ENCODE measurements around the gene PIGQ.

The PIGQ gene

DNA sequence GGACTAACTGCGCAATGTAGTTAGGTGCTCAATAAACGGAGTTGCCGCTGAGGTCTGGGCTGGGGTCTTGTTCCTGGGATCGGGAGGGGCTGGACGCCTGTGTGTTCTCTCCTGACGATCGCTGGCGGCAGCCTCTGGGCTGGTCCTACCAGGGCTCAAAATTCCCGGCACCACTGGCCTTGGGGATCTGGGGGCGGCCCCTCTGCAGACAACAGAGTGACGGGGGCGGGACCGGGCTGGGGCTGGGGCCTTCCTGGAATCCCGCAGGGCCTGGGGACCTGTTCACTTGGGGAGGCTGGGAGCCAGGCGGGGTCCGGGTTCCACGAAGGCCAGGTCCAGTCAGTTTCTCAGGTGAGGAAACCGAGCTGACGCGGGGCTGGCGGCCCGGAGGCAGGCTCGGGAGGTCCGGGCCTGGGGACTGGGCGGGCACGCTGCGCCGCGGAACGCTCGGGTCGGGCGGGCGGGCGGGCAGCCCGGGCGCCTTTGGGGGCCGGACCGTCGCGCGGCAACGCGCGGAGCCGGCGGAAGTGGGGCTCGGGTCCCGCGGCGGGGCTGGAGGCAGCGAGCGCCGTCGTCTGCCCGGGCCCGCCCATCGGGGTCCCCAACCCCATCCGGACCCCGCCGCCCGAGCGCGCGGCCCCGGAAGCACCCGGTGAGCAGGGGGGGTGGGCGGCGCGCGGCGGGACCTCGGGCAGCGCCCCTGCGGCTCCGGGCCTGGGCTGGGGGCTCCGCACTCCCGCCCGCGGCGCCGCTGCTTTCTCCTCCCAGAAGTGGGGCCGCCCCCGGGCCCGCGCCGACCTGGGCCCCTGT lies at the start of gene PIGQ:
PIGQ (plus strand) TSS at position 524 of the 810 bp plus-strand sequence. CDS start 4,107 bp downstream, outside the sequence.
- DNase-seq = peak in 12 of 14 donors; percentile 10 to 85 (median 46)

- no peak for DNase-seq
Observed at GRCh38 chr16:520847-521246, 48.9 kb upstream of the PIGQ start.

DNA sequence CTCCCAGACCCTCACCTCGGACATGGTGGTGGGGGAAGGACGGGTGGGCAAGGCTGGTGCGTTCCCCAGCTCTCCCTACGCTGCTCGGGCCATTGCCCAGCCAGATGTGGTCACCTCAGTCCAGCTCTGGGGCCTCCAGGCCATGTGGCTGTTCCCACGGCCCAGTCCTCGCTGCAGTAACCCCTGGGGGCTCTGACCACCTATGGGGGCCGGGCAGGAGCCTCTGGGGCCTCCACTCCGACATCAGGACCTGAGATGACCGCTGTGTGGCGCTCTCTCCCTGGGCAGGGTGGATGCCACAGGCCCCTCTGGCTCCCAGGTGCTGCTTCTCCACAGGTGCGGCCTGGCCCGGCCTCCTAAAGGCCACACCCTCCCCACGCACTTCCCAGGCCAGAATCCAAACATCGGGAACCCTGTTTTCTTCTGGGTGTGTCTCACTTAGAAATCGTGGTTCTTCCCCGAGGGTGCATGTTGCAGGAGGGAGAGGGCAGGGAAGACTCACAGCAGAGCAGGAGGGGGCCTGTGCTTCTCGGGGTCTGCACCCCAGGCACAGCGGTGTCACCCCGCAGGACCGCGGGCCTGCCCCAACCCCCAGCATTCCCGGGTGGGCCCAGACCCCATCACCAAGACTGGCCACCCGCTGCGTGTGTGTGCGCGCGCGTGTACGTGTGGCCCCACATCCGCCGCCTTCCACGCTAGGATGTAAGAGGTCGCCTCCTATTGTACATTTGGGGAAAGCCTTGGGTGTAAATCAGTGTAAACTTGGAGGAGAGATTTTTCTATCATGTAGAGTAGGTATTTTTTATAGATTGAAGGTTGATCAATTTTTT lies 48.2 kb upstream of the PIGQ start:
- no peak for DNase-seq

DNA sequence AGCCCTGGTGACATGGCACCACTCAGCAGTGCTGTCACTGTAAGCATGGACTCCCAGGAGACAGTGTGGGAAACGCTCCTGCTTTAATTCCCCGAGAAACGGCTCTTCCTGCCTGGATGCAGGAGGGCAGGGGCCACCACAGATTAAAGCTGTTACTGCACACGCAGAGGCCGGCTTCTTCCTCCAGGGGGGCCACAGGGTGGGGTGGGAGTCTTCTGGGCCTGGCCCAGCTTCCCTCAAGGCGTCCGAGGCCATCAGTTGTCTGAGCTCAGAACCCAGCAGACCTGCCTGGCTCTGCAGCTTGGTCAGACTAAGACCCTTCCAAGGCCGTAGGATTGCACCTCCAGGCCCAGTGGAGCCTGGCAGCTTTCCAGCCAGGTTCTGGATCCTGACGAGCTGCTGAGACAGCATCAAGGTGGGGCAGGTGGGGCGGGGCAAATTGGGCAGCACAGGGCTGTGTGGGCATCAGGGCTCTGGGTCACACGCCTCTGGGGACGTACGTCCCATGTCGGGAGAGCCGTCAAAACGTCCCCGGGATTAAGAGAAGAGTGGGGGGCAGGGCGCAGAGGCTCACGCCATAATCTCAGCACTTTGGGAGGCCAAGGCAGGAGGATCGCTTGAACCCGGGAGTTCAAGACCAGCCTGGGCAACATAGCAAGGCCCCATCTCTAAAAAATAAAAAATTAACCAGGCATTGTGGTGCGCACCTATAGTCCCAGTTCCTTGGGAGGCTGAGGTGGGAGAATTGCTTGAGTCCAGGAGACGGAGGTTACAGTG lies 47.3 kb upstream of the PIGQ start:
- no peak for DNase-seq

GRCh38 chr16:523097-523741 lies 46.5 kb upstream of the PIGQ start:
- no peak for DNase-seq

DNA sequence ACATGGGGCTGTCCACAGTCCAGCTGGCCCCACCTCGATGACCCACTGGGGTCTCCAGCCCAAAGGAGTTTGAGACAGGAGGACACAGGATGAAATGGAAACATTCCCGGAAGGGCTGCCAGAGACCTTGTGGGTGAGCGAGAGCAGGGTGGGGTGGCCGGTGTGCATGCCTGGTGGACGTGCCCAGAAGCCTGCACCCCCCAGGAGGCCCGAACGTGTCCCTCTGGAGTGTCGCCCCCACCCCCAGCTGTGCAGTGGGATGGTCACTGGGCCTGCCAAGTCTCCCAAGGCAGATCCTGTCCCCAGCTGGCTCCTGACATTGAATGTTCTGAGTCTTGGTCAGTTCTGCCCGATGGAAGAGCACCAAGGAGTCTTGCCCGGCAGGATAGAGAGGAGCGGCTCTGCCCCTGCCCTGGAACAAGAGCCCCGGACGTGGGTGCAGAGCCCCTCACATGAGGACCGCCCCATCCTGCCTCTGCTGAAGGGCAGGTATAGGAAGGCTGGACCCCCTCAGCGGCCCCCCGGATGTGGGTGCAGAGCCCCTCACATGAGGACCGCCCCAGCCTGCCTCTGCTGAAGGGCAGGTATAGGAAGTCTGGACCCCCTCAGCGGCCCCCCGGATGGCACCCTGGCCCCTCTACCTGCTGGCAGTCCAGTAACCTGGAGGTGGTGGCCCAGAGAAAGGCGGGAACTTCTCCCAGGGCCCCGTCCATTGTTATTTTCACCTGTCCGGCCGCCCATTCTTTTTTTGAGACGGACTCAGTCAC lies 45.3 kb upstream of the PIGQ start:
- DNase-seq = no peak

DNA sequence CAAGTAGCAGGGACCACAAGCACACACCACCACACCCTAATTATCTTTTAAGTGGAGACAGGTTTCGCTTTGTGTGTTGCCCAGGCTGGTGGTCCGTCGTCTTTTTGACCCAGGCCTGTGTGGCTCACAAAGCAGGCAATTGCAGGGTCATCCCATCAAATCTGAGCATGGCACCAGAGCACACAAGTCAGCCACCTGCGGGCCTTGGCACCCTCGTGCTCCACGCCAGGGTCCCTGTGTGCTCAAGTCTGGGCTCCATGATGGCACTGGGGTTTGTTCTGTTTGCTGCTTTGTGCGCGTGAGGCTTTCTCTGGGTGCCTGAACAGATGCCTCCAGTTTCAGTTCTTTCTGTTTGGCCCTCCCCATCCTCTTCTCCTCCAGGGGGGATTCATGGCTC lies 44.6 kb upstream of the PIGQ start:
- DNase-seq = no peak

DNA sequence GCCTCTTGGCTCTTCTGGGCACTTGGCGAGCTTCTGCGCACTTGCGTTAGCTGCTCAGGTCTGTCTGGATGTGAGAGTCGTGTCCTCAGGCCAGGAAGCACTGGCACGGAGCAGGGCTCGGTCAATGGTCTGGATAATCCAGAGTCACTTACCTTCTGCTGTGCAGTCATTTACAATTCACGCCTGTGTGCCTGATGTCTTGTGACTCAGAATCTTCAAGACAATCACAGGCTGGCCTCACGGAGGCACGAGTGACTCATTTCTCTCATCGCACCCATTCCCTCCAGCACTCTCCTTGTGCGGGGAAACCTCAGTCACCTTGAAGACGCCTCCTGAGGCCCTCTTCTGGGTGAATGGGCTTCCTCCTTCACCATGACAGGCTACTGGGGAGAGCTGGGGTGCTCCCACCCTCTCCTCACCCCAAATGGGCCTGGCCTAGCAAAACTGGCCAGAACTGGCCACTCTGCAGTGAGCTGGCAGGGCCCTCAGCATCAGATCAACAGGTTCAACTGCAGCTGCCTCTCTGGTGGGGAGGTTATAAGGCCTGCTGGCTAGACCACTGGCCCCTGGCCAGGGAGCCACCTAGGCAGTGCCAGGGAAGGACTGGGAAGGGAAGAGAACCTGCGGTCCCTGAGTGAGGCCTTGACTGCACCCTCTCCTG lies 44.1 kb upstream of the PIGQ start:
- DNase-seq = peak in 1 of 14 donors; percentile 43

DNA sequence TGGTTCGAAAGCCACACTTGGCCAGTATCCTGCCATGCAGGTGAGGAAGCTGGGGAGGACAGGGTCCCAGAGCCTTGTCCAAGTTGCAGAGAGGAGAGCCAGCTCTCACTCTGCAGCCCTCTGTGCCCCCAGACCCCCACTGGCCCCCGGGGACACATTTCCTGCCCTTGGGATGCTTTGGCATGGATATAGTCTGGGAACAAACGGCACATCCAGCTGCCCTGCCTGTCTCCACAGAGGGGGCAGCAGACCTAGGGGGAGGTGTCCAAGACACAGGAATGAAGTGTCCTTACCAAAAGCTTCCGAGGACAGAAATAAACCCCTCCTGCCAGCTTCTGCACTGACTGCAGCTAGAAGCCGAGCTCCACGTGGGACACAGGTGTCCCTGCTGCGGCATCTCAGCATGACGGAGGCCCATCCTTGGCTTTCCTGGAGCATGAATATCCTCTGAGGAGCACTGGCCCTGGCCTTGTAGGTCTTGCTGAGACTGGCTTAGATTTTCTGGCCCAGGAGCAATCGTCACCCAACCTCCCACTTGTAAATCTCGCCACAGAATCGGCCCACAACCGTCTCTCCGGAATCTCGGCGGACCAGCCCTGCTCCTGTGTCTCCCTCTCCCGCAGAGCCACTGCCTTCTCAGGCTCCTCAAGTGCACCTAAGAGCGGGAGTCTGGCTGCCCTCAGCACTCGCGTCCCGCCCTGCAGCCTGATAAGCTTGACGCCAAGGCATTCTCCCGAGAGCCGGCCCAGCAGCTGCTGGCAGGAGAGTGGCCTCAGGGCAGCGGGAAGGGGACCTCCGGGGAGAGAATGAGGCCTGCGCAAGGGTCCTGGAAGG lies 43.4 kb upstream of the PIGQ start:
- peak in 3 of 14 donors; percentile 23 to 60 (median 24) for DNase-seq

DNA sequence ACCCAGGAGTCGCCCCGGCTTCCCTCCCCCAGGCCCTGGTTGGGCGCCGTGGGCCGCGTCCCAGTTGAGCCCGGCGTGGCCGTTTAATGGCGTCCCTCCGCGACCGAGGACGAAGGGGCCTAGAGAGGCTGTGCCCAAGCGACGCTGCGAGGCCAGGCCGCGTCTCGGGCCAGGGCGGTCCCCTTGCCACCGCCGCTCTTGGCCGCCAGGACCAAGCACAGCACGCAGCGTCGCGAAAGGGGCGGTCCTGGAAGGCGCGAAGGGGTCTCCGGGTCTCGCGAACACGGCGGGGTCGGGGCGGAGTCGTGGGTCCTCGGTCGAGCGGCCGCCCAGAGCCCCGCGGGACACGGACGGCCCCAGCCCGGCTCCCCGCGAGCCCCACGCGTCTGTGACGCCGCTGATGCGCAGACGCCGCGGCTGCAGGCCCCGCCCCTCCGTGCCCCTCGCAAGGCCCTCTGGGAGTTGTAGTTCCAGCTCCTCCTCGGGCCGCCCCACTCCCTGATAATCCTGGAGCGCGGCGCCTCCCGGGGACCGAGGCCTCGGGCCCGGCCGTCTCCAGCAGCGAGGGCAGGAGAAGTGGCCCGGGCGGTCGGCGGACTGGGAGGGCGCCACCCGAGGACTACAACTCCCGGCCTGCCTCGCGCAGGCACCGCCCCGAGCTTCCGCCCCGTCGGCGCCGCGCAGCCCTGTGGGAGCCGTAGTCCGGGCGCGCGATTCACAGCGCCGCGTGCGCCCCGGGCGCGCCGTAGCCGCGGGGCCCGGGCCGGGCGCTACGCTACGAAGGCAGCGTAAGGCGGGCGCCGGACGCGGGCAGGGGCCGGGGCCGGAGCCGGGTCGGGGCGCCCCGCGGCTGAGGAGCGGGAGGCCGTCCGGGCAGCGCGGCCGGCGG lies 42.5 kb upstream of the PIGQ start, which contains the start of gene CAPN15:
CAPN15 (plus strand) TSS at position 698 of the 889 bp plus-strand sequence. CDS start 19,127 bp downstream, outside the sequence.
- DNase-seq = peak; percentile 38 to 96 (median 84)

DNA sequence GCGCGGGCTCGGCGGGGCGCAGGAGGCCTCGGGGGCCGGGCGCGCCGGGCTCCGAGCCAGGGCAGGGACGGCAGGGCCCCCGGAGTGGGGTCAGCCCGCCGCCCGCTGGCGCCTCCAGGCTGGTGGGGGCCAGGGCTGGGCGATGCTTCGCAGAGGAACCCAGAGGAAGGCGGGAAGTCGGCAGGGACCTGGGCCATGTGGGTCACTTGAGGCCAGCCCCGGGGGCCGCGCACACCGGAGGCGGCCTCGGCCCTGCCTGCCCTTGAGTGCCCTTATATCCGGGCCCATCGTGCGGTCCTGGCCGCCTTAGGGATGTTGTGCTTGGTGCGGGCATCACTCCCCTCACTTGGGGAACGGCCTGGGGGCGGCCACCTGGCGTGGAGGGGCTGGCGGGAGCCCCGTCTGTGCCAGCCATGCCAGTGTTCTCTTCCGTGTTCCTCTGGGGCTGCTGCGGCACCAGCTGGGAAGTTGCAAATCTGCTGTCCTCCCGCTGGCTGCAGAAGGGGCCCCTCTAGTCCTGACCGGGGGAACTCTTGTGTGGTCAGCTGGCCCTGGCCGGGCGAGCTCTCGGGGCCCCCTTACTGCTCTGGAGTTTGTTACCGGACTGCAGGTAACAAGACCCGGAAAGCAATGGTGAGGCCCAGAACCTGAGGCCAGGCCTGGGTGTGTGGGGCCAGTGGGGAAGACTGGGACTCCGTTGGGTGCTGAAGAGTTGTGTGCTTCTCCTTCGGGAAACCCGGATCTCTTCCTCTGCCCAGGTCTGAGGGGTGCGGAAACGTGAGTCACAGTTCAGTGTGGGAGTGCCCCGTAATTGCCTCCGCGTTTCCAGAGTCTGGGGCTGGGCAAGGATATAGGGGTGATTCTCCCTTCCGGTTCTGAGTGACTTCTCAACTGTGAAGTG lies 41.4 kb upstream of the PIGQ start:
- DNase-seq = peak in 2 of 14 donors; percentile 38

GRCh38 chr16:529012-529575 lies 40.7 kb upstream of the PIGQ start:
- DNase-seq = no peak

- DNase-seq = no peak
Observed at GRCh38 chr16:530111-530817, 39.5 kb upstream of the PIGQ start.

DNA sequence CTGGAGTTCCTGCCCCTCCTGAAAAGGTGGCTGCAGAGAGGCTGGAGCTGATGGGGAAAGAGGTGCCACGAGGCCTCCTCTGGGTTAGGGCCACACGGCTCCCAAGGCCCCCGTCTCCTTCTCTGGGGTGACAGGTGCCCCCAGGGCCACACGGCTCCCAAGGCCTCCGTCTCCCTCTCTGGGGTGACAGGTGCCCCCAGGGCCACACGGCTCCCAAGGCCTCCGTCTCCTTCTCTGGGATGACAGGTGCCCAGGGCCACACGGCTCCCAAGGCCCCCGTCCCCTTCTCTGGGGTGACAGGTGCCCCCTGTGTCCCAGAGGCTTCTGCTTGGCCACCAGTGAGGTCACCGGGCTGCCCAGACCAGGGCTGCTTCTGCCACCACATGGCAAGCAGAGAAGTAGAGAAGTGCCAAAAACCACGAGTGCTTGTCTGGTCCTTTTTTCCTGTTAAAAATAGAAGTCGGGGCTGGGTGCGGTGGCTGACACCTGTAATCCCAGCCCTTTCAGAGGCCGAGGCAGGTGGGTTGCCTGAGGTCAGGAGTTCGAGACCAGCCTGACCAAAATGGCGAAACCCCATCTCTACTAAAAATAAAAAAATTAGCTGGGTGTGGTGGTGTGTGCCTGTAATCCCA lies 38.2 kb upstream of the PIGQ start:
- DNase-seq = no peak

- peak in 2 of 14 donors; percentile 0 to 26 for DNase-seq
Observed at GRCh38 chr16:533391-534123, 36.2 kb upstream of the PIGQ start.
